ENCODE measurements around the gene ANXA6.
A peak's percentile ranks its signal among the peaks of the same experiment; 100 is the strongest.

ANXA6 gene

DNA sequence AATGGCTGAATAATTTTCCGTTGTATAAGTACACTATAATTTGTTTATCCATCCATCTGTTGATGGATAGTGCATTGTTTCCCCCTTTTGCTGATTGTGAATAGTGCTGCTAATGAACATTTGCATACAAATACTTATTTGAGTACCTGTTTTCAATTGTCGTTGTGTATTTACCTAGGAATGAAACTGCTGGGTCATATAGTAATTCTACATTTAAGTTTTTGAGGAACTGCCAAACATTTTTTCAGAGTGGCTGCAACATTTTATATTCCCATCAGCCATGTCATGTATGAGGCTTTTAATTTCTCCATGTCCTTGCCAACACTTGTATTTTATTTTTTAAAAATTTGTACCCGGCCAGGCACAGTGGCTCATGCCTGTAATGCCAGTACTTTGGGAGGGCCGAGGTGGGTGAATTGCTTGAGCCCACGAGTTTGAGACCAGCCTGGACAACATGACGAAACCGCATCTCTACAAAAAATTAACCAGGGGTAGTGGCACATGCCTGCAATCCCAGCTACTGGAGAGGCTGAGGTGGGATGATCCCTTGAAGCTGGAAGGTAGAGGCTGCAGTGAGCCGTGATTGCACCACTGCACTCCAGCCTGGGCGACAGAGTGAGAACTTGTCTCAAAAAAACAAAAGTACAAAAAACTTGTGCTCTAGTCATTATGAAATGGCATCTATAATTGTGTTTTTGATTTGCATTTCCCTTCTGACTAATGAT is 2.2 kb upstream of the ANXA6 start:
- DNase-seq (ENCODE audit: low read depth), result no peak
- TF ChIP-seq, protein P1, sequence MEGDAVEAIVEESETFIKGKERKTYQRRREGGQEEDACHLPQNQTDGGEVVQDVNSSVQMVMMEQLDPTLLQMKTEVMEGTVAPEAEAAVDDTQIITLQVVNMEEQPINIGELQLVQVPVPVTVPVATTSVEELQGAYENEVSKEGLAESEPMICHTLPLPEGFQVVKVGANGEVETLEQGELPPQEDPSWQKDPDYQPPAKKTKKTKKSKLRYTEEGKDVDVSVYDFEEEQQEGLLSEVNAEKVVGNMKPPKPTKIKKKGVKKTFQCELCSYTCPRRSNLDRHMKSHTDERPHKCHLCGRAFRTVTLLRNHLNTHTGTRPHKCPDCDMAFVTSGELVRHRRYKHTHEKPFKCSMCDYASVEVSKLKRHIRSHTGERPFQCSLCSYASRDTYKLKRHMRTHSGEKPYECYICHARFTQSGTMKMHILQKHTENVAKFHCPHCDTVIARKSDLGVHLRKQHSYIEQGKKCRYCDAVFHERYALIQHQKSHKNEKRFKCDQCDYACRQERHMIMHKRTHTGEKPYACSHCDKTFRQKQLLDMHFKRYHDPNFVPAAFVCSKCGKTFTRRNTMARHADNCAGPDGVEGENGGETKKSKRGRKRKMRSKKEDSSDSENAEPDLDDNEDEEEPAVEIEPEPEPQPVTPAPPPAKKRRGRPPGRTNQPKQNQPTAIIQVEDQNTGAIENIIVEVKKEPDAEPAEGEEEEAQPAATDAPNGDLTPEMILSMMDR (conservative IDR thresholded peaks at IDR 0.05; ENCODE audit: low read depth, low read length), result no peak
- no peak overlapping the region for H3K4me3 ChIP-seq (ENCODE audit: low read depth, low read length)

DNA sequence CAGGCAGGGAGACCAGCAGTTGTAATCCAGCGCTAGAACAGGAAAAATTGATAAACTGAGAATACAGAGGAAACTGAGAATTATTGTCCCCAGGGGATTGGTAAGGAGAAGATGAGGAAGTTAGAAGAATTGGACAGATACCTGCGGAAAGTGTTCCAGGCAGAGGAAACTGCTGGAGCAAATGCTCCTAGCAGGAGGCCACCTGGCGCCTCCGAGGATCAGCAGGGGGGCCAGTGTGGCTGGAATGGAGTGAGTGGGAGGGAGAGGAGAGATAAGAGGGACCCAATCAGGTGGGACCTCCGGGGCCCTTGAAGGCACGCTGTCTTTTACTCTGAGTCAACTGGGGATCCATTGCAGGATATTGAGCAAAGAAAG is 695 bp upstream of the ANXA6 start:
- TF ChIP-seq, protein P1 (conservative IDR thresholded peaks at IDR 0.05; ENCODE audit: low read depth, low read length), result no peak
- peak; percentile 44 for DNase-seq (ENCODE audit: low read depth)
- peak overlapping the region; percentile 88 for H3K4me3 ChIP-seq (ENCODE audit: low read depth, low read length)

DNA sequence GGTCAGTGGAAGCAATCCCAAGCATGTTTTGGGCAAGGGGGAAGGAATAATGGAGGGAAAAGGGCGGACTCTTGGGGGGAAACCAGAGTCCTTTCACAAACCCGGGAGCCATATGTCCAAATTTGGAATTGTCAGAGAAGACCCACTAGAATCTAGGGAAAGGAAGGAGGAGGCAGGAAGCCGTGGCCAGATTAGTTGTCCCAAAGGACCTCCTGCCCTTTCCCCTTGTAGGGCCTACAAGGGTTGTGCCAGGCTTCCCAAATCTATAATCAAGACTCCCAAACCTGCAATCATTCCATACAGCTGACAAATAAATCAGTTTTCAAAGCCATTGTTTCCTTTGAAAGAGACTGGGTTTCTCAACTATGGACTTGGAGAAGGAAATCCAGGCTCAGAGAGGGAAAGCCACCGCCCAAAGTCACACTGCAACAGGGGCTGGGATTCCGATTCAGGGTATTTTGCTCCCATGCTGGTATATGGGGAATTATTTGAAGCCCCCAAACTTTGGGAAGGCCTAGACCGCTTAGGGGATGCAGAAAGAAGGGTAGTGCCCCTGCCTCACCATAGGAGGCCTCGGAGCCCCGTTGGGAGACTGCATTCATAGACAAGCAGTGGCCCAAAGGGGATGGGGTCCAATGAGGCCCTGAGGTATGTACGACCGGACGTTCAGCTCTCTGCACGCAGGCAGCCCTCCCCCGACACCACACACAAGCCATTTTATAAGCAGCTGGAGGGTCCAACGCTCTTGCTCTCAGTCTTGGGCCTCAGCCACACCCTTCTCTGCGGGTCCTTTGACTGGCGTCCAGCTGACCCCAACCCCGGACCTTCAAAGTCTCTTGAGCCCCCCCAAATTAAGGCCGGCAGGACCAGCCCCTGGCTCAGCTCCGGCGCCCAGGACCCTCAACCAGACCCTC is 815 bp downstream of the ANXA6 start:
- TF ChIP-seq, protein P1 (conservative IDR thresholded peaks at IDR 0.05; ENCODE audit: low read depth, low read length), result no peak
- peak; percentile 29 for DNase-seq (ENCODE audit: low read depth)
- peak overlapping the region; percentile 88 for H3K4me3 ChIP-seq (ENCODE audit: low read depth, low read length)

DNA sequence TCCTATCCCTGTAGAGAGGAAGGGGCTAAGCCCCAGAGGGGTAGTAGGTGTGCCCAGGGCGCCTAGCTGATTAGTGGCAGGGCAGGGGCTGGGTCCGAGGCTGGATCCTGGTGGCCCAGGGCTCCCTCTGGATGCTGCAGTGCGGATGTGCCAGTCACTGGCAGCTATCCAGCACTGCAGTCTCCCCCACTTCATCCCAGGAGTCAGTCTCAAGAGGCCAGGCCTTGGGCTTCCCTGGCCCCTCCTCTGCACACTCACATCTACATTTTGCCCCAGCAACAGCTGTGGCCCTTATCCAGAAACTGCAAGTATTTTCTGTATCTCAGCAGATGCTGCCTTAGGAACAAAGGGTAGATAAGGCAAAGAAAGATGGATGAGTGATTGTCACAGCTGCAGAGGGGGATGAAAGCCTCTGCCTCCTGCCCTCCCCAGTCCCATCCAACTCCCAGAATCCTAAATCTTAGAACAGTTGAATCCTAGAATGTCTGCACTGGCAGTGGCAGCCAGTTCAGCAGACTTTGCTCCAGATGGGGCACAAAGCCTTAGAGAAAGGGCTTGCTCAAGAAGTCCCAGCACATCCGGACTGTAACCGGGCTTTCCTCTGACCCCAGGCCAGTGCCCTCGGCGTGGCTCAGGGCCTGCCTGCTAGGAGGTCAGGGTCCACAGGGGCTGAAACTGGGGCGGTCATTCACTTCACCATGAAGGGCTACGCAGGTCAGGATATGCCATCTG is 1.6 kb downstream of the ANXA6 start:
- DNase-seq (ENCODE audit: low read depth), result peak; percentile 64
- TF ChIP-seq, protein P1 (conservative IDR thresholded peaks at IDR 0.05; ENCODE audit: low read depth, low read length), result no peak

DNA sequence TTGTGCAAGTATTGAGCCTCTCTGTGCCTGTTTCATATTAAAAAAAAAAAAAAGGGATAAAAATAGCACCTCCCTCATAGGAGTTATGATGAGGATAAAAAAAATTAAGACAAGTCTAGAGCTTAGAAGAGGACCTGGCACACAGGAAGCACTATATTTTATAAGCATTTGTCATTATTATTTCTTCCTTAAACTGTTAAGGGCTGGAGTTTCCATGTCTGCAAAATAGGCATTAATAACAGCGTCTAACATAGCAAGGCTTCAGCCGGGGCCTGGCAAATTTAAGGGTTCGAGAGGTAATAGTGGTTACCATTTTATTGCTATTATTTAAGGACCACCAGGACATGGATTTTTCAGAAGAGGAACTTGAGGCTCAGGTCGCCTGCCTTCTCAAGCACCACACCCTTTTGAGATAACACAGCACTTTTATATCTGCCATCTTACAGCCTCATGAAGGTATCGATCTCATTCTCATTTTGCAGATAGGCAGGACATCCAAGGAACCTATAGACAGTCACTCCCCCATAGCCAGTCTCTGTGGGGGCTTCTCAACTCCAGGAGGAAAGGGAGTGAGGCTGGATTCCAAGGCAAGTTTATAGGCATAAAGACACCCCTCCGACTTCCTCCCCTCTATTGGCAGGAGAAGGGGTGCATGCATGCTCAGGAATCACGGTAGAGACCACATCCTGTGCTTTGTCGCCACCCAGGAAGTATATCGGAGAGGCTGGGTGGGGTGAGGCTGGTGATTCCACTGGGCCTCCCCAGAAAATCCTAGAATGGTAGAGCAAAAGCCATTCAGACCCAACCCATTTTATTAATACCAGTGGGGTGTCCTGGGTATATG is 2.4 kb downstream of the ANXA6 start:
- no peak for DNase-seq (ENCODE audit: low read depth)
- H3K4me3 ChIP-seq (ENCODE audit: low read depth, low read length), result peak overlapping the region; percentile 88
- TF ChIP-seq, protein P1 (conservative IDR thresholded peaks at IDR 0.05; ENCODE audit: low read depth, low read length), result no peak

More for the DNA sequence above, 1.6 kb downstream of the ANXA6 start:
- peak overlapping the region; percentile 88 for H3K4me3 ChIP-seq (ENCODE audit: low read depth, low read length)

DNA sequence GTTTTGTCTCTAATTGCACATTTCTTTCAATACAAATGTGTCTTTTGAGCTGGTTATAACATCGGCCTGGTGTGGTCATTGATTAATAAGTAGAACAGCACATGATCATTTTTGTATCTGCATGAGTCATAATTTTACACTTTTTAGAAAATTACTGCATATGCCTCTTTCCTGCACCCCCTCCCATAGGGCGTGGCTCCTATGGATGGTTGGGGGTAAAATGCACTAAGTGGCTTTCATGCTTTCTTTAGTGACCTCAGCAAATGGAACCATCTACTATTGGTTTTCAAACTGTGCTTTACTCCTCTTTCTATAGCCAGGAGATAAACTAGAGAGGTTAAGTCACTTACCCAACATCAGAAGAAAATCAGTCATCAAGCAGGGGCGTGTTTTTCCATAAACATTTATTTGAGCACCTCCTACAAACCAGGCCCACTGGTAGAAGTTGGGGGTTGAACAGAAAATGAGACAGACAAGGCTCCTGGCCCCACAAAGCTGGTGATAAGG is 3.8 kb downstream of the ANXA6 start:
- H3K4me3 ChIP-seq (ENCODE audit: low read depth, low read length), result no peak overlapping the region
- no peak for DNase-seq (ENCODE audit: low read depth)
- TF ChIP-seq, protein P1 (conservative IDR thresholded peaks at IDR 0.05; ENCODE audit: low read depth, low read length), result no peak

All from choroid plexus epithelial cell (primary cell).